Mucosa of descending colon (tissue), 3 donors: ENCODE measurements around the gene CHRNB1. TPM values are rescaled to one million over a fixed set of nuclear protein-coding genes. Genes with fewer than 3 reads are reported as not detected.

ENCODE experiments used
- ATAC-seq: fragments of 200-7000 bp; cut with Tn5 transposase; one replicate; pipeline ENCODE4 v1.9.1; 2020; ENCODE audit warnings: mild to moderate bottlenecking, moderate library complexity
- DNase-seq, 3 donors: peaks; one replicate each; pipeline ENCODE4 v3.0.0-alpha.2; 2020
- H3K36me3 ChIP-seq: fragments of 200-600 bp; one replicate; pipeline ENCODE4 v1.8.0; 2021; ENCODE audit warnings: low read depth, mild to moderate bottlenecking
- H3K4me1 ChIP-seq: fragments of 200-600 bp; one replicate; pipeline ENCODE4 v1.8.0; 2021; ENCODE audit warnings: low read depth, mild to moderate bottlenecking
- H3K4me3 ChIP-seq: fragments of 200-600 bp; one replicate; pipeline ENCODE4 v1.8.0; 2021; ENCODE audit warnings: mild to moderate bottlenecking
- H3K9me3 ChIP-seq: fragments of 200-600 bp; one replicate; pipeline ENCODE4 v1.8.0; 2021; ENCODE audit warnings: mild to moderate bottlenecking
- CTCF ChIP-seq: fragments of 200-600 bp; IDR thresholded peaks from one replicate; pipeline ENCODE4 v1.8.0; 2022; ENCODE audit warnings: antibody characterized with exemption, mild to moderate bottlenecking
- intact Hi-C, 2 donors: fragments of 100-400 bp; cut with DNase I in 1 of 2; cut with micrococcal nuclease in 1 of 2; formaldehyde crosslinking; loops; one replicate each; pipeline versions ENCODE4 v1.11.0 to v1.11.1; 2022; cut with DNase I, micrococcal nuclease
- total RNA-seq, 3 donors: library from RNA; stranded (reverse); fragmentation: NEBNext Ultra II Directional in 2 of 3; extraction: Animal tissue kit (Norgen Biotek cat#: 25700) in 2 of 3; gene quantifications; one replicate each; pipeline versions ENCODE4 v1.2.1 to v1.2.4, GENCODE V29; 2021 to 2023
- donor health status: DM: no; HTN: no; CAD: no; lungs with moderate emphysema.
- donor health status: DM: no; HTN: no; CAD: no.
- donor health status: DM: no; HTN: yes; CAD: no.

The CHRNB1 gene
- total RNA-seq, 3 donors from 2014 or later = 6.0 to 8.3 (median 7.7) TPM

- DNase-seq (no peak), ATAC-seq (no peak)
- Histone ChIP-seq H3K36me3 (no peaks in the 10 kb centered on the region), H3K4me1 (peaks cover 40% of the 10 kb centered on the region), H3K4me3 (peak overlapping the region; percentile 38), H3K9me3 (no peaks in the 10 kb centered on the region)
- no peak for TF ChIP-seq CTCF
- intact Hi-C loops = no loop called here
Observed at GRCh38 chr17:7484919-7485377, 40.1 kb downstream of the CHRNB1 start.

DNA sequence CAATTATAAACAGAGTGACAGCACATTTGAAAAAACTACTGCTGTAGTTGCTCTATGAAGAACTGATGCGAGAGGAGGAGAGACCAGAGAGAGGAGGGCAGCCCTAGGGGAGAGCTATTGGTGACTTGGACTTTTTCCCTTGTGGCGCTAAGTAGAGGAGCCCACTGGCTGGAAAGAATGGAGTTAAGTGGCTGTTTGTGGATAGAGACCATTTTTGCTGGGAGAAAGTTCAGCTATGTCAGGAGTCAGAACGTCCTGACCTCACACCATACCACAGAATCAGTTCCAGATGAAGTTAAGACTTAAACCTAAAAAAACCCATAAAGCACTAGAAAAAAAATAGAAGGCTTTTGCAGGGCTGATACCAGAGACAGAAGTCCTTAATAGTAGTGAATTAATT lies 41.3 kb downstream of the CHRNB1 start:
- ATAC-seq = no peak
- no peaks in the 10 kb centered on the region for H3K9me3 ChIP-seq
- intact Hi-C loops = no loop called here

GRCh38 chr17:7490144-7490543 lies 45.3 kb downstream of the CHRNB1 start:
- Histone ChIP-seq H3K9me3 (no peaks in the 10 kb centered on the region), H3K4me1 (peaks cover 44% of the 10 kb centered on the region), H3K4me3 (no peak overlapping the region), H3K36me3 (peaks cover 3% of the 10 kb centered on the region)
- ATAC-seq (no peak), DNase-seq (peak in 1 of 3 donors; percentile 7)
- intact Hi-C loops = no loop called here
- TF ChIP-seq CTCF = no peak

More for the DNA sequence above, 41.3 kb downstream of the CHRNB1 start:
- no peak for TF ChIP-seq CTCF
- Histone ChIP-seq H3K36me3 (no peaks in the 10 kb centered on the region), H3K4me3 (no peak overlapping the region), H3K4me1 (peaks cover 46% of the 10 kb centered on the region)
- DNase-seq = no peak

GRCh38 chr17:7491583-7491982 lies 46.7 kb downstream of the CHRNB1 start:
- ATAC-seq (peak; percentile 94), DNase-seq (peak in 1 of 3 donors; percentile 35)
- intact Hi-C loops = no loop called here
- Histone ChIP-seq H3K4me1 (peaks cover 33% of the 10 kb centered on the region), H3K9me3 (no peaks in the 10 kb centered on the region), H3K4me3 (no peak overlapping the region), H3K36me3 (peaks cover 3% of the 10 kb centered on the region)
- no peak for TF ChIP-seq CTCF

DNA sequence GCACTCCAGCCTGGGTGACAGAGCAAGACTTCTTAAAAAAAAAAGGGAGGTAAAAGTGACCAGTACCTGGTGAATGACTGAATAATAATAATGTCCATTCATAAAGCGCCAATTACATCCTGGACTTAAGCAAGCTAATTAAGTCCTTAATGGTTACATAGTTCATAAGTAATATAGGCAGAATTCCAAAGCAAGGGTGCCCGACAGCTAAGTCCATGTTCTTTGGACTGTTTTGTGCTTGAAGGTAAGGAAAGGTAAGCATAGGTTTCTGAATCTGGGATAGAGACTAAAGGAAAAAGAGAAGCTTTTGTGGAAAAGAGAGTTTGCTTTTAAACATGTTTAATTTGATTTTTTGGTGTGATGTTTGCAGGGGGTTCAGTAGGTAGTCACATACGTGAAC lies 49.1 kb downstream of the CHRNB1 start:
- H3K4me3 ChIP-seq = no peak overlapping the region
- TF ChIP-seq CTCF = no peak
- H3K9me3 ChIP-seq = no peaks in the 10 kb centered on the region
- peaks cover 25% of the 10 kb centered on the region for H3K4me1 ChIP-seq
- H3K36me3 ChIP-seq = peaks cover 3% of the 10 kb centered on the region
- DNase-seq (no peak), ATAC-seq (no peak)
- intact Hi-C loops = no loop called here

DNA sequence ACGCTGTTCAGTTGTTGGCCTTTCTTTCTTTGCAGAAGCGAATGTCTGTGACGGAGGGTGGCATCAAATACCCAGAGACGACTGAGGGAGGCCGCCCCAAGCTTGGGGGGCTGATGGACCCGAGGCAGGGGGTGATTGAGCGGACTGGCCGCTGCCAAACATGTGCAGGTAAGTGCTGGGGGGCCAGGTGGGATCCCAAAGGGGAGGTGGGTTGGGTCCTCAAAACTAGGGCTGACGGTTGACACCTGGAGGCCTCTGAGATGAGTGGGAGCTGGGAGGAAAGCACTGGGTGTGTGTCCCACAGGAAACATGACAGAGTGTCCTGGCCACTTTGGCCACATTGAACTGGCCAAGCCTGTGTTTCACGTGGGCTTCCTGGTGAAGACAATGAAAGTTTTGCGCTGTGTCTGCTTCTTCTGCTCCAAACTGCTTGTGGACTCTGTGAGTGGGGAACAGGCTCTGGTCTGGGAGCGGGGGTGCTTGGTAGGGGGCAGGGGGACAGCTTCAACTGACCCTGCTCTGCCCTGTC lies 51.1 kb downstream of the CHRNB1 start:
- H3K36me3 ChIP-seq = peaks cover 8% of the 10 kb centered on the region
- peaks cover 14% of the 10 kb centered on the region for H3K4me1 ChIP-seq
- H3K4me3 ChIP-seq = no peak overlapping the region
- DNase-seq (peak in 1 of 3 donors; percentile 37), ATAC-seq (no peak)
- no peaks in the 10 kb centered on the region for H3K9me3 ChIP-seq
- intact Hi-C loops = no loop called here
- no peak for TF ChIP-seq CTCF
